Measurements from ENCODE around the gene IQCN.

Gene IQCN

GRCh38 chr19:18262917-18263316 is 11.3 kb downstream of the IQCN start:
- TF ChIP-seq ZFX (IDR thresholded peaks at IDR 0.05; ENCODE audit: borderline replicate concordance) (no peak), CTCF (IDR thresholded peaks at IDR 0.05) (no peak)

GRCh38 chr19:18262144-18262543 is 12.1 kb downstream of the IQCN start:
- no peak overlapping the region for H3K27ac ChIP-seq
- TF ChIP-seq CTCF (IDR thresholded peaks at IDR 0.05) (no peak), ZFX (IDR thresholded peaks at IDR 0.05; ENCODE audit: borderline replicate concordance) (no peak)

More at GRCh38 chr19:18262917-18263316, 11.3 kb downstream of the IQCN start:
- no peak overlapping the region for H3K27ac ChIP-seq

- TF ChIP-seq CTCF (IDR thresholded peaks at IDR 0.05) (no peak), ZFX (IDR thresholded peaks at IDR 0.05; ENCODE audit: borderline replicate concordance) (no peak)
- H3K27ac ChIP-seq: no peak overlapping the region
These were observed 12.8 kb downstream of the IQCN start for GRCh38 chr19:18261474-18261873.

GRCh38 chr19:18259893-18260292 is 14.4 kb downstream of the IQCN start:
- TF ChIP-seq ZFX (IDR thresholded peaks at IDR 0.05; ENCODE audit: borderline replicate concordance): no peak
- no peak for TF ChIP-seq CTCF (IDR thresholded peaks at IDR 0.05)
- no peak overlapping the region for H3K27ac ChIP-seq

- H3K27ac ChIP-seq: no peak overlapping the region
- no peak for TF ChIP-seq CTCF (IDR thresholded peaks at IDR 0.05)
- TF ChIP-seq ZFX (IDR thresholded peaks at IDR 0.05; ENCODE audit: borderline replicate concordance): no peak
These were observed 16.5 kb downstream of the IQCN start for GRCh38 chr19:18257503-18258470.

GRCh38 chr19:18254546-18255503 is 19.4 kb downstream of the IQCN start:
- H3K27ac ChIP-seq: no peak overlapping the region
- TF ChIP-seq CTCF (IDR thresholded peaks at IDR 0.05): peak; percentile 79
- TF ChIP-seq ZFX (IDR thresholded peaks at IDR 0.05; ENCODE audit: borderline replicate concordance): no peak

Data from 22Rv1 (cell line).